GM21528 (cell line): ENCODE results near the gene ASTL.
"Not testable (repeated sequence)": the region's sequence is repeated elsewhere in the genome, so short reads cannot be mapped to it uniquely, and the experiment has no call there.

ENCODE experiments used
- ATAC-seq: cut with Tn5 transposase; IDR thresholded peaks from one replicate; pipeline ENCODE4 v1.9.1; 2021; ENCODE audit warnings: mild to moderate bottlenecking, moderate library complexity; ENCODE audit not compliant: unreplicated experiment, low FRiP score

ASTL gene

GRCh38 chr2:96160366-96160765 lies 22.1 kb upstream of the ASTL start:
- not testable (repeated sequence) for ATAC-seq

- ATAC-seq: no peak
These were observed 21.0 kb upstream of the ASTL start for GRCh38 chr2:96159084-96159830.

DNA sequence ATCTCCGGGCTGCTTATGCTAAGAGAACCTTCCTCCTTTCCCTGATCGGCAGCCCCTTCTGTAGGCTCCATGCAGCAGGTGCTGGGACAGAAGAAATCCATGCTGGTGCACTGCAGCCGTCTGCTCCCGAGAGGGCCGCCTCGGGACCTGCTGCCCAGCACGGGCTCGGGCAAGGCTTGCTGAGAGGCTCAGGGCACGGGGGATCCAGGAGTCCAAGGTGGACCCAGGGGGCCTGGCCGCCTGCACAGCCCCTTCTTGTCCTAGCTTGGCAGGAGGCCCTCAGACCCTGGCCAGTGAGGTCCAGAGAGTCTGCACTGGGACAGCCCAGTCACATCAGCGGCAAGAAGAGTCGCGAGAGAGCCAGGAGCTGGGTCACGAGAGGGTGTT lies 20.2 kb upstream of the ASTL start:
- no peak for ATAC-seq

GRCh38 chr2:96157649-96158553 lies 19.6 kb upstream of the ASTL start:
- ATAC-seq: peak; percentile 46

DNA sequence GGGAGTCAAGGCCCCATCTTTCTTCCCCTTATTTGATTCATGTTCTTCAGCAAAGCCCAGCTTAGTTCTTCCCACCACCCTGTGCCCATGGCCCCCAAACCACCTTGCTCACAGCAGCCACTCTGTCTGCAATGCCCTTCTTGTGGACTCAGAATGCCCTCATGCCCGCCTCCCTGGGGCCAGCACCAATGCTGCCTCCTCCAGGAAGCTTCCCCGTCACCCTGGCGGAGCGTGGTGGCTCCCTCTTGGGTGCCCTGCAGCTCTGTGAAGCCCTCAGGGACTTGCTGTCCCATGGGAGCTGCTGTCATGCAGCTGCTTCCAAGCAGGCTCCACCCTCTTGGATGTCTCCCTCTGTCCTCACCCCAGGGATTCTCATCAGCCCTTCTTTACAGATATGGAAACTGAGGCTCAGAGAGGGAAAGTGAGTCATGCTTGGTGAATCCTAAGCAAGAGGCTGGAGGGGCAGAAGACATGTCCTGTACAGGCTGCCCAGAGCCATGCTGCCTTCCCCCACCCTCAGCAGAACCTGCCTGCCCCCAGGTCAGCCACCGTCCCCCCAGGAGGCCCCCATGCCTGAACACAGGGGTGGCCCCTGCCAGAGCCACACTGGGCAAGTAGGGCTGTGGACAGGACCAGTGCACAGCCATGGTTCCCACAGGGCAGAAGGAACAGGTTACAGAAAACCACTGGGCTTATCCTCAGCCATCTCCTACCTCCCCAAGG lies 18.8 kb upstream of the ASTL start:
- peak; percentile 19 for ATAC-seq

DNA sequence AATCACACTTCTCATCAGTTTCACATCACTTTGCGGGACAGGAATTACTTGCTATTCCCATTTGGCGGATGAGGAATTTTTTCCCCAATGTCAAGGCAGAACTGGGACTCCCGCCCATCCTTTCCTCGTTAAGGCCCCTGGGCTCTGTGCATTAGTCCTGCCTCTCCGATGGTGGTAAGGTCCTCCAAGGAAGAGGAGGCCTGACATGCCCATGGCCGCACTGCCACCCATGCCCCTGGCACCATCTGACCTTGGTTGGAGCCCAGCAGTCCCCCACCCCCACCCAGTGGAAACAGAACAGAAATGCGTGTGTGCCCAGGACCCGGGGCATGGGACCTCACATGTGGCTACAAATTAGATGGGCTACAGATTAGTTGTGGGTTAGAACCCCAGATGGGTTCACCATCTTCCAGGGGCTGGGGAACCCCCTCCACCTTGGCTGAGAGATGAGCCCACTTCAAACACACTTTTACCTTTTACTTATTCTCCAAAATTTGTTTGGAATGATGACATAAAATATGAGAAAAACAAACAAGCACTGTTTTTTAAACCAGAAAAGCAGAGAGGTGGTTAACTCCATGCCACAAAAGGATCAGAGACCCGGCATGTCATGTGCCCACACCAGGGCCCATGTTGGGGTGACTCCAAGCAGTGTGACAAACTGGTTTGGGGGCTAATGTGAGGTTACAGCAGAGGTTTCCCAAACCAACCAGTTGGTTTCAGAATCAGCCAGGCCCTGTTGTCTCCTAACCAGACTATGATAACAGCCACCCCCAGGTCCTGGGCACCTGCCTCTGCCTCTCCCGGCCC lies 17.9 kb upstream of the ASTL start:
- ATAC-seq: no peak

GRCh38 chr2:96154506-96155380 lies 16.4 kb upstream of the ASTL start:
- ATAC-seq: no peak

DNA sequence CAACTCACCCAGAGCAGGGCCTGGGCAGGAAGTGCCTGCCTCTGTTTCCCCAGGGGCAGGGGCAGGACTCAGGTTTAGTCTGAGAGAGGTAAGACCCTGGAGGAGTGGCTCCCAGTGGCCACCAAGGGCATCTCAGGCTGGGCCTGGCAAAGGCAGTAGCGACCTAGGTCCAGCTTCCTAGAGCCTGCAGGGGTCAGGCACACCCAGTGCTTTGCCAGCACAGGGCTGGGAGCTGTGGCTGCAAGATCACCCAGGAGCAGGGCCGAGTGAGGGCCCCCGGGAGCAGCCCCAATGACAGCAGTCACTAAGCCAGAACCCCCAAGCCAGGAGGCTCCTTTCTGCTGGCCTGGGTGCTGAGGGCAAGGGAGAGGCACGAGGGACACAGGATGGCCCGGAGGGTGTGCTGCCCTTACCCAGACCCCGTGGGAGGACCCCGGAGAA lies 15.7 kb upstream of the ASTL start:
- ATAC-seq: no peak

DNA sequence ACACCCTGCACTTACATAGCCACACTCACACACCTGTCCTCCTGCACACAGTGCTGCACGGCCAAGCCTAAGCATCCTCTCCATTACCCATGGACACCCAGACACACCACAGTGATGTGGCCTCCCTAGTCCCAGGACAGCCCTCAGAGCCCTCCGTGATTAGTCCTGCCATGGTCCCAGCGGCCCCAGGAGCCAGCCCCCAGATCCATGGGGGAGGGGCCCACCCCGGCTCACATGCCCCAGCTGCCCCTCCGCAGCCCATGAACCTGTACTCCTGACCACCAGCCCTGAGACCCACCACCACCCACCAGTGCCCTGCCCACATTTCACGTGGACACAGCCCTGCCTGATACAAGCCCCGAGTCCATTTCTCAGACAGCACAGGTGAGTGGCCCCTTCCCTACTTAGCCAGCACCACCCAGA lies 15.0 kb upstream of the ASTL start:
- ATAC-seq: no peak

DNA sequence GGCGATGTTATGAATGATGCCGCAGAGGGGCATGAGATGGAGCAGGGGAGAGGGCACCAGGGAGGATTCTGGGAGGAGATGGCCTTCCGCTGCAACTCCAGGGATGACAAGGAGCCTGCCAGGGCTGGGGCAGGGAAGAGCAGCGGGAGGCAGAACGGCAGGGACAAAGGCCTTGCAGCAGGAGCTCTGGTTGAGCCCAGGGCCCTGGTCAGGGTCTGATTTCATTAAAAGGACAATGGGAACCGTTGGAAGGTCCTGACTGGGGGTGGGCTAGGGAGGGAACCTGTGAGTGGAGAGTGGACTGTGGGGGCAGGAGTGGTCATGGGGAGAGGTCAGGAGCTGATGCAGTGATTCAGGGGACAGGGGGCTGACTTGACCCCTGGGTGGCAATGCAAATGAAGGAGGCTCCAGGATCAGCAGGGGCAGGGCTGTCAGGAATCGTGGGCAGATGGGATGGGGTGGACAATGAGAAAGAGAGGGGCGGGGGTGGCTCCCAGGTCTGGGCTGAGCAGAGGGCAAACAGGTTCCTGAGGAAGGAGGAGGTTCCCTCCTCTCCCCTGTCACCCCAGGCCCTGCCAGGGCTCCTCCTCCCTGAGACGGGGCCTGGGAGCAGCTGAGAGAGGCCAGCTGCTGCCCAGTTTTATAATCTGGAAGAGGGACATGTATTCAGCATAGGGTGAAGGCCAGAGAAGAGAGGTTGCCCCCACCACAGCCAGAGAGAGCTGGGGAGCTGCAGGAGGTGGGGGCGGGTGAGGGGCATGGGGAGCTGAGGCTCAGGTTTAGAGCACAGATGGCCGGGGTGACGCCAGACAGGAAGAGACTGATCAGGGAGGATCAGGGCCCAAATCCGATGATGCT lies 14.2 kb upstream of the ASTL start:
- no peak for ATAC-seq

DNA sequence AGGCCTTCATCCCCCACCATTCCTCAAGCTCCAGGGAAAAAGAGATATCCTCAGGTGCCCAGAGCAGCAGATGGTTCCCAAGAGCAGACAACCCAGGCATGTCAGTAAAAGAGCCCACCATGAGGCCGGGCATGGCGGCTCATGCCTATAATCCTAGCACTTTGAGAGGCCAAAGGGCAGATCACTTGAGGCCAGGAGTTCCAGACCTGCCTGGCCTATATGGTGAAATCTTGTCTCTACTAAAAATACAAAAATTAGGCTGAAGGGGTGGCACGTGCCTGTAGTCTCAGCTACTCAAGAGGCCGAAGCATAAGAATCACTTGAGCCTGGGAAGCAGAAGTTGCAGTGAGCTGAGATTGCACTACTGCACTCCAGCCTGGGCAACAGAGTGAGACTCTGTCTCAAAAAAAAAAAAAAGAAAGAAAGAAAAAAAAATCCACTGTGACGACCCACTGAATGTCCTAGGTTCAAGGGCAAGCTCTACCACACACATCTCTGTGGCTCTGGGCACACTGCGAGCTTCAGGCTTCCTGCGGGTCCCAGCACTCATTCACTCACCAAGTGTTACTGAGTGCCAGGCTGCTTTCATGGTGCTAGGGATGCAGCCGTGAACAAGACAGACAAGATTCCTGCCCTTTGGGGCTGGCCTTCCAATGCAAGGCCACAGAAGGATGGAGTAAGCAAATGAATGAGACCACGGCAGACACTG lies 13.4 kb upstream of the ASTL start:
- no peak for ATAC-seq

- no peak for ATAC-seq
These were observed 12.7 kb upstream of the ASTL start for GRCh38 chr2:96150791-96151594.

DNA sequence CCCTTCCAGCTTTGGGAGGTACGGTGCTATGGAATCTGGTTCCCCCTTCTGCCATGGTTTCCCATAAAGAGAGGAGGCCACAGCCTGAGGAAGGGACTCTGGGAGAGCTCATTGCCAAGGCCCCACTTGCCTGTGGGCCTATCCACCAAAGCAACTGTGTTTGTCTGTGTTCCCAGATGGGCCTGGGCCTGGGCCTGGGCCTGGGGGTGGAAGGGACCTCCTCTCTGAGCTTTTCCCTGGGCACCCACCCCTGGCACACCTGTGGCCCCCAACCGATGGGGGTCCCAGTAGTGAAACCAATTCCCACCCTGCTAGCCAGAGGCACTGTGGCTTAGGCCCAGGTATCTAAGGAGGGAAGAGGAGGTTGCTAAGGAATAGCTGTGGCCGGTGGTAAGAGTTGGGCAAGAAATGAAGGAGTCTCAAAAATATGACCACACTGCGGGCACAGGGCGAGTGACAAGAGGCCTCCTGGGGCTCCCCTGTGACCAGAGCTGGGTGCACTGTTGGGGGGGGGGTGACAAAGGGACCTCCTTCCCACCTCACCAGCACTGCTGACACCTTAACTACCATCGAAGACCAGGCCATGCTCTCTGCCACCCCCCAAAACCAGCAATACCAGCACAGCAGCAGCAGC lies 11.8 kb upstream of the ASTL start:
- no peak for ATAC-seq

- ATAC-seq: peak; percentile 39
These were observed 10.3 kb upstream of the ASTL start for GRCh38 chr2:96148410-96149217.

DNA sequence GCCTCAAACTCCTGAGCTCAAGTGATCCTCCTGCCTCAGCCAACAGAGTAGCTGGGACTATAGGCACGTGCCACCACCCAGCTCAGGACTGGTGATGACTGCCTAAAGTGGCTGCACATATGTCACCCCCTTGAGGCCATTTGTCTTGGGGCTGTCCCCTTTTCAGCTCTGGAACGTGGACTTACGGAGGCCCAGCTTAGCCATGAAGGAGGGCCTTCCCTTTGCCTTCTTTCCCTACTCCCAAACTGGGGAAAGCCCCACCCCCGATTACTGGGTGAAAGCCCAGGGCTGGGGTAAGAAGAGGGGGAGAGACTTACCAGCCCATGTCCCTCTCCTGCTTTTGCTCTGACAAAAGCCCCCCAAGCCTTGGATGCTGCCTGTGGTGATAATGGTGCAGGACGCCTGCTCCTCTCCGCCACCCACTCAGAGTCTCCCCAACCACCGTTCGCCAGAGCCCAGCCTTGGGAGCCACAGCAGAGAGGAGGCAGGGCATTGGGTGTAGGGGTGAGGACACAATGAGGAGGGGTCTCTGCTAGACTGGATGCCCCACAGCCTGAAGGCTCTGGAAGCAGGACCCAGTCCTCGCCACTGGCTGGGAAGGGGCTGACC lies 9.4 kb upstream of the ASTL start:
- ATAC-seq: no peak
